Keratinocyte (primary cell): ENCODE data around the gene CHP1.

ENCODE experiments used
- EZH2 ChIP-seq: IDR thresholded peaks from one replicate; pipeline ENCODE4 v1.6.1; 2012; ENCODE audit warnings: inconsistent platforms, mild to moderate bottlenecking, low read length, moderate library complexity
- TF ChIP-seq, protein P1 (sequence below), 3 experiments: IDR thresholded peaks in 1 of 3; conservative IDR thresholded peaks in 1 of 3; optimal IDR thresholded peaks in 1 of 3; 2 replicates in 2 of 3; 3 replicates in 1 of 3; pipeline versions ENCODE3 to v1.5.1; 2011; ENCODE audit warnings: low read length in 3 of 3, mild to moderate bottlenecking in 3 of 3, moderate library complexity in 2 of 3, control low read depth in 1 of 3, inconsistent platforms in 1 of 3; ENCODE audit not compliant: insufficient read depth in 2 of 3; ENCODE audit errors: extremely low read depth in 1 of 3

GRCh38 chr15:41276831-41277230 is 45.8 kb downstream of the CHP1 start:
- TF ChIP-seq, protein P1, sequence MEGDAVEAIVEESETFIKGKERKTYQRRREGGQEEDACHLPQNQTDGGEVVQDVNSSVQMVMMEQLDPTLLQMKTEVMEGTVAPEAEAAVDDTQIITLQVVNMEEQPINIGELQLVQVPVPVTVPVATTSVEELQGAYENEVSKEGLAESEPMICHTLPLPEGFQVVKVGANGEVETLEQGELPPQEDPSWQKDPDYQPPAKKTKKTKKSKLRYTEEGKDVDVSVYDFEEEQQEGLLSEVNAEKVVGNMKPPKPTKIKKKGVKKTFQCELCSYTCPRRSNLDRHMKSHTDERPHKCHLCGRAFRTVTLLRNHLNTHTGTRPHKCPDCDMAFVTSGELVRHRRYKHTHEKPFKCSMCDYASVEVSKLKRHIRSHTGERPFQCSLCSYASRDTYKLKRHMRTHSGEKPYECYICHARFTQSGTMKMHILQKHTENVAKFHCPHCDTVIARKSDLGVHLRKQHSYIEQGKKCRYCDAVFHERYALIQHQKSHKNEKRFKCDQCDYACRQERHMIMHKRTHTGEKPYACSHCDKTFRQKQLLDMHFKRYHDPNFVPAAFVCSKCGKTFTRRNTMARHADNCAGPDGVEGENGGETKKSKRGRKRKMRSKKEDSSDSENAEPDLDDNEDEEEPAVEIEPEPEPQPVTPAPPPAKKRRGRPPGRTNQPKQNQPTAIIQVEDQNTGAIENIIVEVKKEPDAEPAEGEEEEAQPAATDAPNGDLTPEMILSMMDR (optimal IDR thresholded peaks at IDR 0.05 in 1 of 3, IDR thresholded peaks at IDR 0.05 in 1 of 3, conservative IDR thresholded peaks at IDR 0.05 in 1 of 3; ENCODE audit: extremely low read depth in 1 of 3, insufficient read depth in 2 of 3, low read length in 3 of 3) = no peak
- TF ChIP-seq EZH2 = no peak
